Mesendoderm (in vitro differentiated cells): Measurements from ENCODE around the gene DLG5.
A peak's percentile ranks its signal among the peaks of the same experiment; 100 is the strongest.

Source experiments
- DNase-seq: peaks from one replicate; pipeline ENCODE4 v3.0.0; 2013
- H2AK5ac ChIP-seq: 2 replicates; pipeline ENCODE4 v1.6.1; 2013; ENCODE audit warnings: low read length, inconsistent platforms
- H2BK120ac ChIP-seq: 2 replicates; pipeline ENCODE4 v1.6.1; 2013; ENCODE audit warnings: low read depth, mild to moderate bottlenecking, low read length, moderate library complexity, mixed read lengths
- H2BK15ac ChIP-seq: replicated peaks from 2 replicates; pipeline ENCODE4 v1.6.1; 2013; ENCODE audit warnings: low read depth, mild to moderate bottlenecking, moderate library complexity
- H2BK5ac ChIP-seq: 2 replicates; pipeline ENCODE4 v1.6.1; 2013; ENCODE audit warnings: low read length, inconsistent platforms
- H3K18ac ChIP-seq: 2 replicates; pipeline ENCODE4 v1.6.1; 2013; ENCODE audit warnings: mild to moderate bottlenecking, low read length, mixed read lengths
- H3K23ac ChIP-seq: one replicate; pipeline ENCODE4 v1.6.1; 2013; ENCODE audit warnings: low read length
- H3K27ac ChIP-seq: 2 replicates; pipeline ENCODE4 v1.5.1; 2013; ENCODE audit warnings: low read depth, mild to moderate bottlenecking, inconsistent platforms, low read length, moderate library complexity
- H3K27me3 ChIP-seq: 2 replicates; pipeline ENCODE4 v1.6.1; 2013; ENCODE audit warnings: low read length, control low read depth, mild to moderate bottlenecking, inconsistent platforms; ENCODE audit not compliant: insufficient read depth, poor library complexity
- H3K36me3 ChIP-seq: 2 replicates; pipeline ENCODE4 v1.6.1; 2013; ENCODE audit warnings: low read length, inconsistent platforms; ENCODE audit not compliant: control insufficient read depth, insufficient read depth
- H3K4ac ChIP-seq: one replicate; pipeline ENCODE4 v1.6.1; 2013; ENCODE audit warnings: low read depth, mild to moderate bottlenecking, low read length, moderate library complexity
- H3K4me1 ChIP-seq: 2 replicates; pipeline ENCODE4 v1.6.1; 2013; ENCODE audit warnings: low read depth, low read length, inconsistent platforms; ENCODE audit not compliant: control insufficient read depth
- H3K4me2 ChIP-seq: 2 replicates; pipeline ENCODE4 v1.6.1; 2013; ENCODE audit warnings: low read length
- H3K4me3 ChIP-seq: 2 replicates; pipeline ENCODE4 v1.5.1; 2013; ENCODE audit warnings: mild to moderate bottlenecking, low read length
- H3K56ac ChIP-seq: one replicate; pipeline ENCODE4 v1.6.1; 2013; ENCODE audit warnings: low read length
- H3K79me1 ChIP-seq: 2 replicates; pipeline ENCODE4 v1.6.1; 2013; ENCODE audit warnings: low read length, inconsistent platforms
- H3K79me2 ChIP-seq: 2 replicates; pipeline ENCODE4 v1.6.1; 2013; ENCODE audit warnings: mild to moderate bottlenecking, low read length; ENCODE audit not compliant: control insufficient read depth, insufficient read depth
- H3K9ac ChIP-seq: 2 replicates; pipeline ENCODE4 v1.6.1; 2013; ENCODE audit warnings: low read length, inconsistent platforms
- H4K5ac ChIP-seq: one replicate; pipeline ENCODE4 v1.6.1; 2013; ENCODE audit warnings: low read length
- H4K8ac ChIP-seq: one replicate; pipeline ENCODE4 v1.6.1; 2013; ENCODE audit warnings: low read depth, mild to moderate bottlenecking, control low read depth, low read length, moderate library complexity
- WGBS: extraction: QIAGEN DNeasy Blood & Tissue Kit; methylation state at CpG from one replicate; pipeline ENCODE4 v1.1.7; 2013; ENCODE audit warnings: low lambda C conversion rate, missing lambda C conversion rate; ENCODE audit not compliant: insufficient coverage; ENCODE audit errors: extremely low coverage; 5-methylcytosine and 5-hydroxymethylcytosine counted together

DLG5 gene

DNA sequence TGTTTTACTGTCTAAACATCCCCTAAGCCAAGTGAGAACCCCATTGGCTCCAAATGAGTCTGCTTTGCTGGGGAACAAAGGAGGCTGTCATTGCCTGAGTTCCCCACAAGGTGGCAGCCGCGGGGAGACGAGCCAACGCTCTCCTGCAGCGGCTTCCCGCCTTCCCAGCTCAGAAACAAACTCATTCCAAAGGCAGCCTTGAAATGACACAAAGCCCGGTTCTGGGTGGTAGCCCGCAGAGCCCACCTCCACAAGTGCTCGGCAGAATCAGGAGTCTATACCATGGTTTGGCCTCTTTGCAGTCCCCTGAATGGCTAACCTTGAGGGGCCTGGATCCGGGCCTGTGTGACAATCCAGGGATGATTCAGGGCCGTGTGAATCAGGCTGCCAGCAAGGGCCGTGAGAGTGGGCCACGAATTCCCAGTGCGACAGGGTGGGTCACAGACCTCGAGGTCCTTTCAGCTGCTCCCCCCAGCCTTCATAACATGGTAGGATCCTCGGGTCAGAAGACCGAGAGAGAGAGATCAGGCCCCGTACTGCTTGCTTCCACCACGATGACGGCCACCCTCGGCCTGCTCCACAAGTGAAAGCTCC lies 79.7 kb downstream of the DLG5 start:
- WGBS = no CpG with 5 or more reads among the region's 21 CpGs
- Histone ChIP-seq H3K4me3 (no peak overlapping the region), H3K23ac (no peak overlapping the region), H3K56ac (peak overlapping the region; percentile 84), H3K27ac (peak overlapping the region; percentile 0), H2BK5ac (peak overlapping the region; percentile 35), H2BK120ac (no peak overlapping the region), H2BK15ac (no peak overlapping the region), H3K36me3 (peaks cover 3% of the 10 kb centered on the region), H3K27me3 (no peaks in the 10 kb centered on the region), H3K9ac (peak overlapping the region; percentile 75), H3K4ac (peak overlapping the region; percentile 4), H3K4me1 (peaks cover 2% of the 10 kb centered on the region), H4K5ac (no peak overlapping the region), H4K8ac (no peak overlapping the region), H3K79me2 (peaks cover 11% of the 10 kb centered on the region), H3K79me1 (peaks cover 16% of the 10 kb centered on the region), H3K4me2 (no peak overlapping the region), H2AK5ac (no peak overlapping the region), H3K18ac (no peak overlapping the region)
- DNase-seq = peak; percentile 86

GRCh38 chr10:77845451-77845850 lies 81.1 kb downstream of the DLG5 start:
- no peak for DNase-seq
- H2BK15ac ChIP-seq = no peak overlapping the region

DNA sequence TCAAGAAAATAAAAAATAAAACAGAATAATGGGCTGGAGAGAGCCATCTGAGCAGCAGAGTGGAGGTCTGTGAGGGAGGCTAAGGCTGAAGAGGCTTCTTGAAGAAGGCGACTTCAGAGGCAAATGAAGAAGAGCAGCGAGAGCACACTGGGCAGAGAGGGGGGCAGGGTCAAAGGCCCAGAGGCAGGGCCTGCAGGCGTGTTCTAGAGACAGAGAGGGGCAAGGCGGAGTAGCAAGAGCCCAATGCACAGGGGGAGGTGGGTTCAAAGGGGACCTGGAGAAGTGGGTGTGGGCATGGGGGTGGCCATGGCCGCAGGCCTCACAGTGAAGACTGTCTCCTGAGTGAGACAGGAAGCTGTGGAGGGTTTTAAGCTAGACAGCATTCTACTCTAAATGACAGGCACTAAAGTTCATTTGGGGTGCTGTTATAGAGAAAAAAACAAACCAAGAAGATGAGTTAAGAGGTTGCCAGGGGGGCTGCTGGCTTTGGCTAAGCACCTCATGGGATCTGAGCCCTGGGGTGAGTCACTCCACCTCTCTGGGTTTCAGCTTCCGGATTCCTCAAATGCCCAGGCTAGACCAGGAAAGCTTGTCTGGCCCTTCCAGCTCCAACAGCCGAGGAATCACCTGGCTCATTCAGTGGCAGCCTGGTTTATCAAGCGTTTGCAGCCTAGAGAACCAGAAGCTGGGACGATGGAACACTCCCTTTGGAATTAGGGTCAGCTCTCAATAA lies 81.7 kb downstream of the DLG5 start:
- no peak overlapping the region for H3K18ac ChIP-seq
- H2BK120ac ChIP-seq = no peak overlapping the region
- no peak overlapping the region for H2BK15ac ChIP-seq
- H3K56ac ChIP-seq = peak overlapping the region; percentile 50
- H3K4ac ChIP-seq = no peak overlapping the region
- DNase-seq = peak; percentile 88
- no peaks in the 10 kb centered on the region for H3K27me3 ChIP-seq
- peaks cover 6% of the 10 kb centered on the region for H3K36me3 ChIP-seq
- H3K4me2 ChIP-seq = no peak overlapping the region
- peak overlapping the region; percentile 7 for H3K9ac ChIP-seq
- H3K27ac ChIP-seq = no peak overlapping the region
- H3K79me1 ChIP-seq = peaks cover 8% of the 10 kb centered on the region
- no CpG with 5 or more reads among the region's 9 CpGs for WGBS
- H3K4me1 ChIP-seq = no peaks in the 10 kb centered on the region
- H3K4me3 ChIP-seq = no peak overlapping the region
- no peak overlapping the region for H3K23ac ChIP-seq
- no peak overlapping the region for H4K8ac ChIP-seq
- peaks cover 2% of the 10 kb centered on the region for H3K79me2 ChIP-seq
- H2BK5ac ChIP-seq = no peak overlapping the region
- no peak overlapping the region for H2AK5ac ChIP-seq
- no peak overlapping the region for H4K5ac ChIP-seq

More at GRCh38 chr10:77845451-77845850, 81.1 kb downstream of the DLG5 start:
- Histone ChIP-seq H3K4ac (no peak overlapping the region), H3K23ac (no peak overlapping the region), H2AK5ac (no peak overlapping the region), H3K27me3 (no peaks in the 10 kb centered on the region), H2BK120ac (no peak overlapping the region), H2BK5ac (no peak overlapping the region), H3K36me3 (peaks cover 6% of the 10 kb centered on the region), H3K4me3 (no peak overlapping the region), H3K56ac (peak overlapping the region; percentile 45), H3K18ac (no peak overlapping the region), H3K4me2 (no peak overlapping the region), H3K79me2 (peaks cover 6% of the 10 kb centered on the region), H3K27ac (no peak overlapping the region), H3K4me1 (no peaks in the 10 kb centered on the region), H3K9ac (peak overlapping the region; percentile 7), H4K8ac (no peak overlapping the region), H4K5ac (no peak overlapping the region), H3K79me1 (peaks cover 11% of the 10 kb centered on the region)

DNA sequence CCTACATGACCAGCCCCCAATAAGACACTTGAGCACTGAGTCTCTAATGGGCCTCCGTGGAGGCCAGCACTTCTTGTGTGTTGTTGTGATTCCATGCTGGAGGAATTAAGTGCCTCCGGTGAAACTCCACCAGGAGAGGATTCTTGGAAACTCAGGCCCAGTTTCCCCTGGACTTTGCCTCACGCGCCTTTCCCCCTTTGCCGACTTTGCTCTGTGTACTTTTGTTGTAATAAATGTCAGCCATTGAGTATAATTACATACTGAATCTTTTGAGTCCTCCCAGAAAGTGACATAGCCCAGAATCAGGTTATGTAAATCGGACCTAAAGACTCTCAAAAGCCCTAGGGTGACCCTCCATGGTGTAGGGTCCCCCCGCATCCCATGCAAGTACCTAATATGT lies 82.4 kb downstream of the DLG5 start:
- Histone ChIP-seq H3K79me1 (peaks cover 7% of the 10 kb centered on the region), H2BK15ac (no peak overlapping the region), H3K4me3 (no peak overlapping the region), H3K36me3 (peaks cover 6% of the 10 kb centered on the region), H4K5ac (no peak overlapping the region), H2AK5ac (no peak overlapping the region), H3K9ac (no peak overlapping the region), H3K23ac (no peak overlapping the region), H3K27me3 (no peaks in the 10 kb centered on the region), H4K8ac (no peak overlapping the region), H3K4me2 (no peak overlapping the region), H3K27ac (no peak overlapping the region), H3K4ac (no peak overlapping the region), H3K56ac (no peak overlapping the region), H2BK5ac (no peak overlapping the region), H2BK120ac (no peak overlapping the region), H3K18ac (no peak overlapping the region), H3K4me1 (no peaks in the 10 kb centered on the region), H3K79me2 (peaks cover under 1% of the 10 kb centered on the region)
- no CpG with 5 or more reads among the region's 7 CpGs for whole genome bisulfite sequencing
- no peak for DNase-seq

DNA sequence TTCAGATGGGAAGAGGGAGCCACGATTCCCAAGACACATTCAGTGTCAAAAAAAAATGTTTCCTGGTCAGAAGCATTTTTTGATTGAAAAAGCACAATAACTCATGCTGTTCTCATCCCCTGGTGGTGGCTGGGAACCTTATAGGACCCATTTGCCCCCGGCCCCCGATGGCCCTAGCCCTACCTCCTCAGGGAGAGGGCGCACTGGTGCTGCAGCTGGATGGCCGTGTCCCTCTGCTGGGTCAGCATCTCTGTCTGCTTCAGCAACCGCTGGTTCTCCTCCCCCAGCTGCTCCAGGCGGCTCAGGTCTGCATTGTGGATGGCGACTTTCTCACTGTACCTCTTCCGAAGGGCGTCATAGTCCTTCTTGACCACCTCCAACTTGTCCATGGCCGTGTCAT lies 83.3 kb downstream of the DLG5 start:
- no peak overlapping the region for H3K4me3 ChIP-seq
- H3K56ac ChIP-seq = no peak overlapping the region
- no peak overlapping the region for H2BK120ac ChIP-seq
- peaks cover 6% of the 10 kb centered on the region for H3K36me3 ChIP-seq
- H3K27ac ChIP-seq = no peak overlapping the region
- H3K18ac ChIP-seq = no peak overlapping the region
- H3K9ac ChIP-seq = no peak overlapping the region
- H3K4ac ChIP-seq = no peak overlapping the region
- no peak overlapping the region for H3K23ac ChIP-seq
- DNase-seq = no peak
- no peak overlapping the region for H4K5ac ChIP-seq
- no peaks in the 10 kb centered on the region for H3K79me2 ChIP-seq
- H4K8ac ChIP-seq = no peak overlapping the region
- H3K4me2 ChIP-seq = no peak overlapping the region
- no CpG with 5 or more reads among the region's 11 CpGs for WGBS
- no peak overlapping the region for H2BK15ac ChIP-seq
- H3K4me1 ChIP-seq = no peaks in the 10 kb centered on the region
- H2AK5ac ChIP-seq = no peak overlapping the region
- H2BK5ac ChIP-seq = no peak overlapping the region
- no peaks in the 10 kb centered on the region for H3K27me3 ChIP-seq
- H3K79me1 ChIP-seq = peaks cover 7% of the 10 kb centered on the region
